ENCODE data around the gene CCDC93. TPM values are rescaled to one million over a fixed set of nuclear protein-coding genes. Genes with fewer than 3 reads are reported as not detected.

Gene CCDC93, protein sequence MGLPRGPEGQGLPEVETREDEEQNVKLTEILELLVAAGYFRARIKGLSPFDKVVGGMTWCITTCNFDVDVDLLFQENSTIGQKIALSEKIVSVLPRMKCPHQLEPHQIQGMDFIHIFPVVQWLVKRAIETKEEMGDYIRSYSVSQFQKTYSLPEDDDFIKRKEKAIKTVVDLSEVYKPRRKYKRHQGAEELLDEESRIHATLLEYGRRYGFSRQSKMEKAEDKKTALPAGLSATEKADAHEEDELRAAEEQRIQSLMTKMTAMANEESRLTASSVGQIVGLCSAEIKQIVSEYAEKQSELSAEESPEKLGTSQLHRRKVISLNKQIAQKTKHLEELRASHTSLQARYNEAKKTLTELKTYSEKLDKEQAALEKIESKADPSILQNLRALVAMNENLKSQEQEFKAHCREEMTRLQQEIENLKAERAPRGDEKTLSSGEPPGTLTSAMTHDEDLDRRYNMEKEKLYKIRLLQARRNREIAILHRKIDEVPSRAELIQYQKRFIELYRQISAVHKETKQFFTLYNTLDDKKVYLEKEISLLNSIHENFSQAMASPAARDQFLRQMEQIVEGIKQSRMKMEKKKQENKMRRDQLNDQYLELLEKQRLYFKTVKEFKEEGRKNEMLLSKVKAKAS
- total RNA-seq: 10 to 100 TPM; 23.2 to 43.7 (median 30.4) TPM
- polyA plus RNA-seq: 10 to 100 TPM in 1 of 2 donors, 1 to 10 TPM in 1; 6.0 to 29.7 TPM
- long read RNA-seq, donor 1, full-length matches to known transcripts: 5 of 52 reads
- long read RNA-seq, donor 1, partial matches to known transcripts: 20 of 52 reads
- long read RNA-seq, donor 1, other reads (novel, unspliced or antisense): 27 of 52 reads
- long read RNA-seq, donor 2, full-length matches to known transcripts: 6 of 39 reads
- long read RNA-seq, donor 2, partial matches to known transcripts: 13 of 39 reads
- long read RNA-seq, donor 2, other reads (novel, unspliced or antisense): 20 of 39 reads
- long read RNA-seq, donor 3, full-length matches to known transcripts: 4 of 37 reads
- long read RNA-seq, donor 3, partial matches to known transcripts: 14 of 37 reads
- long read RNA-seq, donor 3, other reads (novel, unspliced or antisense): 19 of 37 reads

DNA sequence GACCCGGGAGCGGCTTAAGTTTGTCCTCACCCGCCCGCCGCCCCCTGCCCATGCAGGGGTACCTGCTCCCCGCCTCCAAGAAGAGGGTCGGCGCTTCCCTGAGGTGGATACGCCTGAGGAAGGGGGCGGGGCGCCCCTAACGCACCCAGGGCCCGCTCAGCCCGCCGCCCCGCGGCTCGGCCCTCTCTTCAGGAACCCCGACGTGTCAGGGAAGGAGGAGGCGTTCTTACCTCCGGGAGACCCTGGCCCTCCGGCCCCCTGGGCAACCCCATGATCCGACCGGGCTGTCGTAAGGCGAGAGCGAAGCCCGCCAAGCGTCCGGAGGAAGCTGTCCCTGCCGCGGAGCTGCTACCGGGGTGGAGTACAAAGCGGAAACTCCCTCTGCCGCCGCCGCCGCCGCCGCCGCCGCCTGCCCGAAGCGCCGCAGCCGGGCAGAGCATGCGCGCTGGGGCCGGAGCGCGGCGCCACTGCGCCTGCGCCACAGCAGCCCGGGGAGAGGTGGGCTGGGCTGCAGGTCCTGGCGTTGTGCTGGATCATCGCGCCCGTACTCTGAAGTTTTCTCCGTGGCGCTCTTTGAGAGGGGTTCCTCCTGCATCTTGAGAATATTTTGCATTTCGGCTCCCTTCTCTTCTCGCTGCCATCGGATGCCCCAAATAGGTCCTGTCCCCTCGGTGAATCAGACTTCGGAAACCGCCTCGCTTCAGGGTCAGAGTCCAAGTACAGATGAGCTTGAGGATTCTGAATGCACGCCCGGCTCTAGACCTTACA is at the start of gene CCDC93:
TSS of gene CCDC93 (minus strand) at position 347 of the 768 bp plus-strand sequence. CDS start at position 272, 75 bp downstream.
- peak; percentile 78 to 89 for DNase-seq
- WGBS, 2 donors: 0% methylated on average over 69 to 71 of the region's 71 CpGs
- Histone ChIP-seq H3K27ac (peak within 1 kb of the TSS; percentile 83 to 99 (median 96)), H3K4me1 (peaks cover 0 to 69% (median 33%) of the 10 kb centered on the region in 9 donors), H3K9me3 (no peaks in the 10 kb centered on the region), H3K4me3 (peak within 1 kb of the TSS; percentile 82 to 100 (median 97)), H3K27me3 (peaks cover 0 to 6% (median 0%) of the 10 kb centered on the region in 7 donors), H3K36me3 (peaks cover 0 to 5% (median 0%) of the 10 kb centered on the region in 9 donors)
- peak; percentile 92 to 97 (median 96) for ATAC-seq
- intact Hi-C loops (cut with DNase I): loop anchor here in 2 of 10 donors (5.0 kb wide), 2 partner anchors 177 to 202 kb away; partner anchors contain the start of gene DDX18 (in 1 of the 2)
- TF ChIP-seq, protein P1, sequence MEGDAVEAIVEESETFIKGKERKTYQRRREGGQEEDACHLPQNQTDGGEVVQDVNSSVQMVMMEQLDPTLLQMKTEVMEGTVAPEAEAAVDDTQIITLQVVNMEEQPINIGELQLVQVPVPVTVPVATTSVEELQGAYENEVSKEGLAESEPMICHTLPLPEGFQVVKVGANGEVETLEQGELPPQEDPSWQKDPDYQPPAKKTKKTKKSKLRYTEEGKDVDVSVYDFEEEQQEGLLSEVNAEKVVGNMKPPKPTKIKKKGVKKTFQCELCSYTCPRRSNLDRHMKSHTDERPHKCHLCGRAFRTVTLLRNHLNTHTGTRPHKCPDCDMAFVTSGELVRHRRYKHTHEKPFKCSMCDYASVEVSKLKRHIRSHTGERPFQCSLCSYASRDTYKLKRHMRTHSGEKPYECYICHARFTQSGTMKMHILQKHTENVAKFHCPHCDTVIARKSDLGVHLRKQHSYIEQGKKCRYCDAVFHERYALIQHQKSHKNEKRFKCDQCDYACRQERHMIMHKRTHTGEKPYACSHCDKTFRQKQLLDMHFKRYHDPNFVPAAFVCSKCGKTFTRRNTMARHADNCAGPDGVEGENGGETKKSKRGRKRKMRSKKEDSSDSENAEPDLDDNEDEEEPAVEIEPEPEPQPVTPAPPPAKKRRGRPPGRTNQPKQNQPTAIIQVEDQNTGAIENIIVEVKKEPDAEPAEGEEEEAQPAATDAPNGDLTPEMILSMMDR (IDR thresholded peaks at IDR 0.05): no peak

DNA sequence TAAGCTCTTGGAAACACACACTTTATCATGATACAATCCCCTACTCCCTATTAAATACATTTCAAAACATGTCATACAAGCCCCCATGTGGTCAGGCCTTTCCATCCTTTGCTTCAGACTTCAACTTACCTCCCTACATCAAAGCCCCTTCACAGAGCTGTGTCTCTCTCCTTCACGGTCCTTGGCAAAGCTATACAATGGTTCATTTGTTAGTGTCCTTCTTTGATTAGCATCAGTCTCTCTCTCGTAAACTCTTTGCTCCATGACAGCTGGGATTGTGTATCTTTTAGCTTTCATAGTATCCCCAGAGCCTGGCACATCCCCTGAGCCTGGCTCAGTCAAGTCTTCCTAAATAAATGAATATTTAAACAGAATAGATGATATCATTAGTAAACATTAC is 48.8 kb upstream of the CCDC93 start:
- Histone ChIP-seq H3K4me3 (no peak overlapping the region), H3K4me1 (peaks cover 0 to 29% (median 0%) of the 10 kb centered on the region in 9 donors), H3K36me3 (no peaks in the 10 kb centered on the region), H3K27ac (no peak overlapping the region), H3K27me3 (peaks cover 0 to 81% (median 40%) of the 10 kb centered on the region in 7 donors), H3K9me3 (no peaks in the 10 kb centered on the region)
- intact Hi-C loops (cut with DNase I): no loop called here
- DNase-seq: no peak
- ATAC-seq: no peak
- 47 to 54% methylated on average over 2 of the region's 2 CpGs for WGBS, 2 donors
- TF ChIP-seq, protein P1 (IDR thresholded peaks at IDR 0.05): no peak

DNA sequence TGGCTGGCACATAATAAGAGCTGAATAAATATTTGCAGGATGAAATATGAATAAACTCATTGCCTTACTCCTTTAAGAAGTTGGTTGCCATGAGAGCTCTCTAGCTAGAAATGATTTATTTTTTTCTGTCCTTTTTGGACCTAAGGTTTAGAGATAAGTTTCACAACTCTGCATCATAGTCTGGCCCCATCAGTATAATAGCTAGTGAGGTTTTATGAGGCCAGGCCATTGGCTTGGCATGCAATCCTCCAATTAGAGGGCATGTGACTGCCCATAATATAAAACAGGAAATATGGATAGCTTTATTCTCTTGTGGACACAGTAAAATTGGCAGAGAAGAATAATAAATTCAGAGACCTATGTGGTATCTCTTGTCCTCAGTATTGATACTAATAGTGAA is 48.2 kb upstream of the CCDC93 start:
- H3K4me1 ChIP-seq: peaks cover 0 to 34% (median 0%) of the 10 kb centered on the region in 9 donors
- TF ChIP-seq, protein P1 (IDR thresholded peaks at IDR 0.05): no peak
- peaks cover 0 to 82% (median 42%) of the 10 kb centered on the region in 7 donors for H3K27me3 ChIP-seq
- no peak overlapping the region for H3K4me3 ChIP-seq
- H3K27ac ChIP-seq: no peak overlapping the region
- no peaks in the 10 kb centered on the region for H3K9me3 ChIP-seq
- ATAC-seq (no peak), DNase-seq (no peak)
- no peaks in the 10 kb centered on the region for H3K36me3 ChIP-seq
- intact Hi-C loops (cut with DNase I): no loop called here

Measured in heart right ventricle (tissue), 16 donors.